Keratinocyte (primary cell): ENCODE data around the gene PCDH9. TPM values are rescaled to one million over a fixed set of nuclear protein-coding genes. Genes with fewer than 3 reads are reported as not detected.

Experiments
- DNase-seq: peaks from one replicate; pipeline ENCODE4 v3.0.0-alpha.2; 2011; ENCODE audit warnings: low read depth, missing footprints, low spot score
- FAIRE-seq: peaks from 2 replicates; lab custom pipeline; 2011; peaks lifted over from hg19 to GRCh38; lab: Jason Lieb, UNC
- H2AFZ ChIP-seq: 2 replicates; pipeline ENCODE4 v1.6.0; 2012; ENCODE audit warnings: low read length, control low read depth, inconsistent platforms; ENCODE audit not compliant: control insufficient read depth
- H3K27ac ChIP-seq: 2 replicates; pipeline ENCODE4 v1.5.1; 2011; ENCODE audit warnings: low read length; ENCODE audit not compliant: control insufficient read depth, insufficient read depth
- H3K27me3 ChIP-seq: 3 replicates; pipeline ENCODE4 v1.6.0; 2011; ENCODE audit warnings: low read length; ENCODE audit not compliant: control insufficient read depth, insufficient read depth; ENCODE audit errors: extremely low read depth
- H3K36me3 ChIP-seq, 2 experiments: 2 replicates in 1 of 2; 3 replicates in 1 of 2; pipeline ENCODE4 v1.5.1; 2011; ENCODE audit warnings: low read length in 2 of 2, mild to moderate bottlenecking in 1 of 2; ENCODE audit not compliant: control insufficient read depth in 2 of 2, insufficient read depth in 2 of 2; ENCODE audit errors: extremely low read depth in 1 of 2
- H3K4me1 ChIP-seq: 3 replicates; pipeline ENCODE4 v1.5.1; 2011; ENCODE audit warnings: low read length; ENCODE audit not compliant: control insufficient read depth, insufficient read depth; ENCODE audit errors: extremely low read depth
- H3K4me2 ChIP-seq: 3 replicates; pipeline ENCODE4 v1.6.0; 2011; ENCODE audit warnings: low read depth, low read length; ENCODE audit not compliant: control insufficient read depth, insufficient read depth; ENCODE audit errors: extremely low read depth
- H3K4me3 ChIP-seq, 3 experiments: fragments of 200-600 bp in 1 of 3; sonication (generic) in 1 of 3; 2 replicates in 2 of 3; 3 replicates in 1 of 3; pipeline ENCODE4 v1.5.1; 2011 to 2016; ENCODE audit warnings: low read length in 3 of 3, mild to moderate bottlenecking in 3 of 3, control low read depth in 2 of 3, inconsistent platforms in 1 of 3, low read depth in 1 of 3, mixed read lengths in 1 of 3, mixed run types in 1 of 3, moderate library complexity in 1 of 3; ENCODE audit not compliant: control insufficient read depth in 2 of 3, insufficient read depth in 2 of 3; ENCODE audit errors: extremely low read depth in 1 of 3
- H3K79me2 ChIP-seq: 2 replicates; pipeline ENCODE4 v1.6.0; 2012; ENCODE audit warnings: low read length; ENCODE audit not compliant: control insufficient read depth, insufficient read depth
- H3K9ac ChIP-seq: 3 replicates; pipeline ENCODE4 v1.6.0; 2011; ENCODE audit warnings: low read length; ENCODE audit not compliant: control insufficient read depth, insufficient read depth; ENCODE audit errors: extremely low read depth
- H3K9me1 ChIP-seq: 3 replicates; pipeline ENCODE4 v1.6.0; 2011; ENCODE audit warnings: low read length; ENCODE audit not compliant: control insufficient read depth, insufficient read depth; ENCODE audit errors: extremely low read depth
- H3K9me3 ChIP-seq: 2 replicates; pipeline ENCODE4 v1.5.1; 2012; ENCODE audit warnings: low read depth, low read length; ENCODE audit not compliant: control insufficient read depth
- H4K20me1 ChIP-seq: 3 replicates; pipeline ENCODE4 v1.6.0; 2011; ENCODE audit warnings: low read length; ENCODE audit not compliant: control insufficient read depth, insufficient read depth; ENCODE audit errors: extremely low read depth
- EZH2 ChIP-seq: IDR thresholded peaks from one replicate; pipeline ENCODE4 v1.6.1; 2012; ENCODE audit warnings: inconsistent platforms, mild to moderate bottlenecking, low read length, moderate library complexity
- dilution Hi-C: fragments of 300-500 bp; cut with MboI; formaldehyde crosslinking; loops from one replicate; pipeline ENCODE4 v1.7.0; 2020; ENCODE audit warnings: low sequenced_read_pairs; ENCODE audit not compliant: extremely low pct_ligation_motif_present
- polyA plus RNA-seq, 5 experiments: library from polyadenylated mRNA; depleted of rRNA in 3 of 5; stranded (reverse) in 3 of 5; stranded (forward) in 1 of 5; unstranded in 1 of 5; fragments of >200 nt; gene quantifications; 1 replicate in 1 of 5; 2 replicates in 3 of 5; 3 replicates in 1 of 5; pipeline versions ENCODE4 v1.2.1 to v1.2.3, GENCODE V29; 2011 to 2012; ENCODE audit warnings: missing spikeins in 2 of 5, low read depth in 1 of 5, low replicate concordance in 1 of 5
- TF ChIP-seq, protein P1 (sequence below), 3 experiments: IDR thresholded peaks in 1 of 3; conservative IDR thresholded peaks in 1 of 3; optimal IDR thresholded peaks in 1 of 3; 2 replicates in 2 of 3; 3 replicates in 1 of 3; pipeline versions ENCODE3 to v1.5.1; 2011; ENCODE audit warnings: low read length in 3 of 3, mild to moderate bottlenecking in 3 of 3, moderate library complexity in 2 of 3, control low read depth in 1 of 3, inconsistent platforms in 1 of 3; ENCODE audit not compliant: insufficient read depth in 2 of 3; ENCODE audit errors: extremely low read depth in 1 of 3

PCDH9 gene
- polyA plus RNA-seq, 1 donor (not counting 4 experiments of a cell fraction or from before 2014, with no cell fraction given), result 0.21 TPM

DNA sequence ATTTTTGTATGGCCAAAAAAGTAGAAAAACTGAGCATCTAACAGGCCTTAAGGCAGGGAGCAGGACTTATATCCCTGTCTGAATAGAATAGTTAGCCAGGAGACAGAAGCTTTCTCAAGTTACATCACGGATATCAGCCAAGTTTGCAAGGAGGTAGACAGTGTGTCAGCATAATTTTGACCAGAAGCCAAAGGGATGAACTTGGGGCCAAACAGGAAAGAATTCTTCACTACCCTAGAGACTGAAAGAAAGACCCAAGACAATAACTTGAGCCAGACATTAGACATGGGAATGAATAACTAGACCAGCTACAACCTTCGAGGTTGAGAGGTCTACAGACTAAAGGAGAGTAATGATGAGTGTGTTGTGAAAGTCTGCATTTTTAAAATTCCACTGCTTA is 48.1 kb upstream of the PCDH9 start:
- no peak for DNase-seq
- FAIRE-seq, result no peak
- H2AFZ ChIP-seq, result no peak overlapping the region
- no peaks in the 10 kb centered on the region for H3K36me3 ChIP-seq
- H3K4me1 ChIP-seq, result no peaks in the 10 kb centered on the region
- no peak overlapping the region for H3K9ac ChIP-seq
- no peak overlapping the region for H3K27ac ChIP-seq
- H3K9me1 ChIP-seq, result no peaks in the 10 kb centered on the region
- dilution Hi-C loops, result no loop called here
- no peaks in the 10 kb centered on the region for H3K9me3 ChIP-seq
- no peak overlapping the region for H3K4me2 ChIP-seq
- TF ChIP-seq, protein P1, sequence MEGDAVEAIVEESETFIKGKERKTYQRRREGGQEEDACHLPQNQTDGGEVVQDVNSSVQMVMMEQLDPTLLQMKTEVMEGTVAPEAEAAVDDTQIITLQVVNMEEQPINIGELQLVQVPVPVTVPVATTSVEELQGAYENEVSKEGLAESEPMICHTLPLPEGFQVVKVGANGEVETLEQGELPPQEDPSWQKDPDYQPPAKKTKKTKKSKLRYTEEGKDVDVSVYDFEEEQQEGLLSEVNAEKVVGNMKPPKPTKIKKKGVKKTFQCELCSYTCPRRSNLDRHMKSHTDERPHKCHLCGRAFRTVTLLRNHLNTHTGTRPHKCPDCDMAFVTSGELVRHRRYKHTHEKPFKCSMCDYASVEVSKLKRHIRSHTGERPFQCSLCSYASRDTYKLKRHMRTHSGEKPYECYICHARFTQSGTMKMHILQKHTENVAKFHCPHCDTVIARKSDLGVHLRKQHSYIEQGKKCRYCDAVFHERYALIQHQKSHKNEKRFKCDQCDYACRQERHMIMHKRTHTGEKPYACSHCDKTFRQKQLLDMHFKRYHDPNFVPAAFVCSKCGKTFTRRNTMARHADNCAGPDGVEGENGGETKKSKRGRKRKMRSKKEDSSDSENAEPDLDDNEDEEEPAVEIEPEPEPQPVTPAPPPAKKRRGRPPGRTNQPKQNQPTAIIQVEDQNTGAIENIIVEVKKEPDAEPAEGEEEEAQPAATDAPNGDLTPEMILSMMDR (optimal IDR thresholded peaks at IDR 0.05 in 1 of 3, IDR thresholded peaks at IDR 0.05 in 1 of 3, conservative IDR thresholded peaks at IDR 0.05 in 1 of 3; ENCODE audit: extremely low read depth in 1 of 3, insufficient read depth in 2 of 3, low read length in 3 of 3), result no peak
- TF ChIP-seq EZH2, result no peak
- no peaks in the 10 kb centered on the region for H3K27me3 ChIP-seq
- no peaks in the 10 kb centered on the region for H3K79me2 ChIP-seq
- no peak overlapping the region for H3K4me3 ChIP-seq
- no peaks in the 10 kb centered on the region for H4K20me1 ChIP-seq

DNA sequence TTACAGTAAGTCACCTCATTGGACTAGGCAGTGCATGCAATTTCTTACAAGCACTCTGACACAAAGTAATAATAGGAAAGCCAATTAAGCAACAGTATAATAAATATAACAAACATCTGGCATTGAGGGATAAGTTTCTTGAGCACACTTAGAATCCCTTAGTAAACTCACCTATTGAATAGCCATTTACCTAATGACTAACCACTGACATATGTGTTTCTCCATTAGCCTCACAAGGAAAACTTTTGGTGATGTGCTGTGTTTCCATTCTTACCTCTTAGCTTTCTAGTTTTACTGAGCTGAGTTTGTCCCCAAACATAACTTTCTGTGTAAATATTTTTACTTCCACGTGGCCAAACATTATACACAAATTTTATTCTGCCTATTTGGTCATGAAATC is 47.4 kb upstream of the PCDH9 start:
- Histone ChIP-seq H3K9ac (no peak overlapping the region), H3K27me3 (no peaks in the 10 kb centered on the region), H3K79me2 (no peaks in the 10 kb centered on the region), H3K9me3 (no peaks in the 10 kb centered on the region), H4K20me1 (no peaks in the 10 kb centered on the region), H3K27ac (no peak overlapping the region), H3K4me1 (no peaks in the 10 kb centered on the region), H3K9me1 (no peaks in the 10 kb centered on the region), H2AFZ (no peak overlapping the region), H3K4me2 (no peak overlapping the region), H3K36me3 (no peaks in the 10 kb centered on the region), H3K4me3 (no peak overlapping the region)
- dilution Hi-C loops, result no loop called here
- no peak for DNase-seq
- no peak for TF ChIP-seq EZH2
- TF ChIP-seq, protein P1 (optimal IDR thresholded peaks at IDR 0.05 in 1 of 3, IDR thresholded peaks at IDR 0.05 in 1 of 3, conservative IDR thresholded peaks at IDR 0.05 in 1 of 3; ENCODE audit: extremely low read depth in 1 of 3, insufficient read depth in 2 of 3, low read length in 3 of 3), result no peak
- no peak for FAIRE-seq
